Measurements from ENCODE around the gene GARIN5A. TPM values are rescaled to one million over a fixed set of nuclear protein-coding genes. Genes with fewer than 3 reads are reported as not detected.

GARIN5A gene
- total RNA-seq, 2 experiments from 2014 or later: 0.59 to 0.63 TPM

- Histone ChIP-seq H3K9me2 (ENCODE audit: insufficient read depth, low read length) (no peaks in the 10 kb centered on the region), H3K4me2 (ENCODE audit: low read length) (no peak overlapping the region), H3K4me1 (ENCODE audit: insufficient read depth, low read length, poor library complexity, severe bottlenecking) (no peaks in the 10 kb centered on the region), H4K20me1 (ENCODE audit: insufficient read depth, low read length) (no peaks in the 10 kb centered on the region), H3K36me3 (ENCODE audit: insufficient read depth, low read length) (no peaks in the 10 kb centered on the region), H3K27ac (ENCODE audit: low read depth, low read length, poor library complexity, severe bottlenecking) (no peak overlapping the region), H2AFZ (ENCODE audit: low read length) (no peak overlapping the region), H3K79me2 (ENCODE audit: insufficient read depth, low read depth, low read length) (no peaks in the 10 kb centered on the region), H3K9me3 (ENCODE audit: low read length) (no peaks in the 10 kb centered on the region), H3K4me3 (ENCODE audit: low read depth, low read length, poor library complexity, severe bottlenecking) (no peak overlapping the region)
- CTCF ChIA-PET (ENCODE audit: unreplicated experiment): no interaction called here
- no TSS peak for BruUV-seq (replicated peaks)
- intact Hi-C loops (cut with micrococcal nuclease; ENCODE audit: unreplicated experiment): no loop called here
- no peak for DNase-seq (ENCODE audit: low spot score)
- TF ChIP-seq CTCF (conservative IDR thresholded peaks at IDR 0.05; ENCODE audit: low read length): no peak
- TF ChIP-seq EZH2phosphoT487 (IDR thresholded peaks at IDR 0.05; ENCODE audit: borderline replicate concordance, low read depth, low read length): no peak
- POLR2A ChIA-PET: no interaction called here
Measured at GRCh38 chr19:50468818-50469217, 7.8 kb downstream of the GARIN5A start.

GRCh38 chr19:50467566-50467965, 9.1 kb downstream of the GARIN5A start:
- CTCF ChIA-PET (ENCODE audit: unreplicated experiment): no interaction called here

GRCh38 chr19:50466706-50467039, 10.0 kb downstream of the GARIN5A start:
- Histone ChIP-seq H2AFZ (ENCODE audit: low read length) (no peak overlapping the region), H3K36me3 (ENCODE audit: insufficient read depth, low read length) (no peaks in the 10 kb centered on the region), H3K9me3 (ENCODE audit: low read length) (no peaks in the 10 kb centered on the region), H3K9me2 (ENCODE audit: insufficient read depth, low read length) (no peaks in the 10 kb centered on the region), H3K79me2 (ENCODE audit: insufficient read depth, low read depth, low read length) (no peaks in the 10 kb centered on the region), H3K4me2 (ENCODE audit: low read length) (no peak overlapping the region), H3K4me1 (ENCODE audit: insufficient read depth, low read length, poor library complexity, severe bottlenecking) (peaks cover under 1% of the 10 kb centered on the region), H4K20me1 (ENCODE audit: insufficient read depth, low read length) (no peaks in the 10 kb centered on the region), H3K27ac (ENCODE audit: low read depth, low read length, poor library complexity, severe bottlenecking) (no peak overlapping the region), H3K4me3 (ENCODE audit: low read depth, low read length, poor library complexity, severe bottlenecking) (no peak overlapping the region)
- ChIA-PET CTCF (ENCODE audit: unreplicated experiment) (interaction anchor here (0.6 kb wide), 1 partner anchor 99 kb away, joined by 3 read pairs; no protein-coding TSS in a partner anchor), POLR2A (no interaction called here)
- intact Hi-C loops (cut with micrococcal nuclease; ENCODE audit: unreplicated experiment): no loop called here
- BruUV-seq (replicated peaks): no TSS peak
- no peak for DNase-seq (ENCODE audit: low spot score)
- TF ChIP-seq CTCF (conservative IDR thresholded peaks at IDR 0.05; ENCODE audit: low read length): no peak
- no peak for TF ChIP-seq EZH2phosphoT487 (IDR thresholded peaks at IDR 0.05; ENCODE audit: borderline replicate concordance, low read depth, low read length)

More at GRCh38 chr19:50467566-50467965, 9.1 kb downstream of the GARIN5A start:
- no peaks in the 10 kb centered on the region for H3K4me1 ChIP-seq (ENCODE audit: insufficient read depth, low read length, poor library complexity, severe bottlenecking)
- H3K9me3 ChIP-seq (ENCODE audit: low read length): no peaks in the 10 kb centered on the region
- H4K20me1 ChIP-seq (ENCODE audit: insufficient read depth, low read length): no peaks in the 10 kb centered on the region
- no peak for DNase-seq (ENCODE audit: low spot score)
- no peak overlapping the region for H3K4me2 ChIP-seq (ENCODE audit: low read length)
- no peaks in the 10 kb centered on the region for H3K79me2 ChIP-seq (ENCODE audit: insufficient read depth, low read depth, low read length)
- no peak overlapping the region for H3K27ac ChIP-seq (ENCODE audit: low read depth, low read length, poor library complexity, severe bottlenecking)
- H2AFZ ChIP-seq (ENCODE audit: low read length): no peak overlapping the region
- H3K9me2 ChIP-seq (ENCODE audit: insufficient read depth, low read length): no peaks in the 10 kb centered on the region
- POLR2A ChIA-PET: no interaction called here
- H3K4me3 ChIP-seq (ENCODE audit: low read depth, low read length, poor library complexity, severe bottlenecking): no peak overlapping the region
- no TSS peak for BruUV-seq (replicated peaks)
- no peaks in the 10 kb centered on the region for H3K36me3 ChIP-seq (ENCODE audit: insufficient read depth, low read length)
- TF ChIP-seq CTCF (conservative IDR thresholded peaks at IDR 0.05; ENCODE audit: low read length) (no peak), EZH2phosphoT487 (IDR thresholded peaks at IDR 0.05; ENCODE audit: borderline replicate concordance, low read depth, low read length) (no peak)
- intact Hi-C loops (cut with micrococcal nuclease; ENCODE audit: unreplicated experiment): no loop called here

All from OCI-LY7 (cell line).